Activated naive CD8-positive, alpha-beta T cell treated with anti-CD3 and anti-CD28 coated beads for 36 hours (primary cell): ENCODE data around the gene XAGE3. TPM values are rescaled to one million over a fixed set of nuclear protein-coding genes. Genes with fewer than 3 reads are reported as not detected.
"Not testable (repeated sequence)": the region's sequence is repeated elsewhere in the genome, so short reads cannot be mapped to it uniquely, and the experiment has no call there.

Experiments
- DNase-seq: peaks from one replicate; pipeline ENCODE4 v3.0.0; 2021
- H3K27ac Mint-ChIP-seq: one replicate; pipeline ENCODE4 v1.8.0; 2022; ENCODE audit warnings: mild to moderate bottlenecking, moderate library complexity, mixed read lengths
- H3K27me3 Mint-ChIP-seq: one replicate; pipeline ENCODE4 v1.8.0; 2022; ENCODE audit warnings: mild to moderate bottlenecking, mixed read lengths
- H3K36me3 Mint-ChIP-seq: one replicate; pipeline ENCODE4 v1.8.0; 2021; ENCODE audit warnings: mild to moderate bottlenecking, mixed read lengths
- H3K4me1 Mint-ChIP-seq: one replicate; pipeline ENCODE4 v1.8.0; 2021; ENCODE audit warnings: mixed read lengths
- H3K4me3 Mint-ChIP-seq: one replicate; pipeline ENCODE4 v1.8.0; 2022; ENCODE audit warnings: mild to moderate bottlenecking, moderate library complexity, mixed read lengths
- H3K9me3 Mint-ChIP-seq: one replicate; pipeline ENCODE4 v1.8.0; 2022; ENCODE audit warnings: mixed read lengths
- total RNA-seq, 2 experiments: library from RNA; stranded (reverse); gene quantifications; one replicate each; pipeline ENCODE4 v1.2.3, GENCODE V29; 2021

The XAGE3 gene
- not detected for total RNA-seq

GRCh38 chrX:52867610-52868348 is at the start of gene XAGE3:
Gene XAGE3 (minus strand): TSS chrX:52868083. CDS start chrX:52867133, 950 bp downstream.
- Mint-ChIP-seq H3K4me1 (no peaks in the 10 kb centered on the region), H3K27ac (no peak within 1 kb of the TSS), H3K9me3 (no peaks in the 10 kb centered on the region), H3K36me3 (no peaks in the 10 kb centered on the region), H3K27me3 (no peaks in the 10 kb centered on the region), H3K4me3 (no peak within 1 kb of the TSS)
- DNase-seq = no peak

GRCh38 chrX:52914704-52915103 is 46.8 kb upstream of the XAGE3 start:
- H3K4me3 Mint-ChIP-seq, H3K27me3 Mint-ChIP-seq: not testable (repeated sequence)

GRCh38 chrX:52913681-52914080 is 45.8 kb upstream of the XAGE3 start:
- not testable (repeated sequence) for H3K4me1 Mint-ChIP-seq, H3K27me3 Mint-ChIP-seq, H3K9me3 Mint-ChIP-seq, H3K27ac Mint-ChIP-seq, H3K36me3 Mint-ChIP-seq, H3K4me3 Mint-ChIP-seq, DNase-seq

More at GRCh38 chrX:52914704-52915103, 46.8 kb upstream of the XAGE3 start:
- H3K9me3 Mint-ChIP-seq, H3K4me1 Mint-ChIP-seq, H3K36me3 Mint-ChIP-seq, H3K27ac Mint-ChIP-seq, DNase-seq: not testable (repeated sequence)

GRCh38 chrX:52909313-52909969 is 41.6 kb upstream of the XAGE3 start:
- not testable (repeated sequence) for H3K9me3 Mint-ChIP-seq, H3K36me3 Mint-ChIP-seq, H3K27me3 Mint-ChIP-seq, H3K27ac Mint-ChIP-seq, DNase-seq, H3K4me3 Mint-ChIP-seq, H3K4me1 Mint-ChIP-seq

GRCh38 chrX:52907900-52908299 is 40.0 kb upstream of the XAGE3 start:
- not testable (repeated sequence) for H3K9me3 Mint-ChIP-seq, H3K4me3 Mint-ChIP-seq, H3K36me3 Mint-ChIP-seq, H3K4me1 Mint-ChIP-seq, DNase-seq, H3K27ac Mint-ChIP-seq, H3K27me3 Mint-ChIP-seq

GRCh38 chrX:52907137-52907536 is 39.3 kb upstream of the XAGE3 start:
- not testable (repeated sequence) for H3K4me3 Mint-ChIP-seq, DNase-seq, H3K36me3 Mint-ChIP-seq, H3K27ac Mint-ChIP-seq, H3K27me3 Mint-ChIP-seq, H3K4me1 Mint-ChIP-seq, H3K9me3 Mint-ChIP-seq

- not testable (repeated sequence) for H3K27ac Mint-ChIP-seq, H3K9me3 Mint-ChIP-seq, H3K4me3 Mint-ChIP-seq, H3K4me1 Mint-ChIP-seq, H3K27me3 Mint-ChIP-seq, DNase-seq, H3K36me3 Mint-ChIP-seq
These were observed 38.2 kb upstream of the XAGE3 start for GRCh38 chrX:52906072-52906471.

GRCh38 chrX:52905531-52905930 is 37.6 kb upstream of the XAGE3 start:
- not testable (repeated sequence) for H3K27ac Mint-ChIP-seq, H3K4me3 Mint-ChIP-seq, H3K27me3 Mint-ChIP-seq, H3K4me1 Mint-ChIP-seq, DNase-seq, H3K9me3 Mint-ChIP-seq, H3K36me3 Mint-ChIP-seq

GRCh38 chrX:52896855-52897709 is 29.2 kb upstream of the XAGE3 start, which contains the start of gene FAM156B:
Gene FAM156B (plus strand): TSS chrX:52897330. CDS start chrX:52907226, 9,896 bp downstream.
- not testable (repeated sequence) for H3K9me3 Mint-ChIP-seq, H3K27me3 Mint-ChIP-seq, H3K36me3 Mint-ChIP-seq, H3K27ac Mint-ChIP-seq, H3K4me1 Mint-ChIP-seq, H3K4me3 Mint-ChIP-seq, DNase-seq

- not testable (repeated sequence) for H3K36me3 Mint-ChIP-seq, H3K4me1 Mint-ChIP-seq, DNase-seq, H3K27ac Mint-ChIP-seq, H3K4me3 Mint-ChIP-seq, H3K27me3 Mint-ChIP-seq, H3K9me3 Mint-ChIP-seq
These were observed 28.6 kb upstream of the XAGE3 start for GRCh38 chrX:52896438-52896837.

GRCh38 chrX:52888090-52888489 is 20.2 kb upstream of the XAGE3 start:
- H3K27ac Mint-ChIP-seq, H3K9me3 Mint-ChIP-seq, H3K4me1 Mint-ChIP-seq, DNase-seq, H3K4me3 Mint-ChIP-seq, H3K36me3 Mint-ChIP-seq, H3K27me3 Mint-ChIP-seq: not testable (repeated sequence)

- not testable (repeated sequence) for H3K4me3 Mint-ChIP-seq, DNase-seq, H3K9me3 Mint-ChIP-seq, H3K36me3 Mint-ChIP-seq, H3K27me3 Mint-ChIP-seq, H3K4me1 Mint-ChIP-seq, H3K27ac Mint-ChIP-seq
These were observed 19.6 kb upstream of the XAGE3 start for GRCh38 chrX:52887459-52887858.

GRCh38 chrX:52876386-52876785 is 8.5 kb upstream of the XAGE3 start:
- H3K4me3 Mint-ChIP-seq, H3K27ac Mint-ChIP-seq, H3K9me3 Mint-ChIP-seq, H3K27me3 Mint-ChIP-seq, DNase-seq, H3K4me1 Mint-ChIP-seq, H3K36me3 Mint-ChIP-seq: not testable (repeated sequence)

GRCh38 chrX:52875436-52875835 is 7.6 kb upstream of the XAGE3 start:
- H3K4me1 Mint-ChIP-seq, H3K36me3 Mint-ChIP-seq, H3K27ac Mint-ChIP-seq, H3K4me3 Mint-ChIP-seq, DNase-seq, H3K27me3 Mint-ChIP-seq, H3K9me3 Mint-ChIP-seq: not testable (repeated sequence)

GRCh38 chrX:52874661-52875060 is 6.8 kb upstream of the XAGE3 start:
- no peaks in the 10 kb centered on the region for H3K36me3 Mint-ChIP-seq
- no peak overlapping the region for H3K4me3 Mint-ChIP-seq
- H3K9me3 Mint-ChIP-seq = no peaks in the 10 kb centered on the region
- H3K27me3 Mint-ChIP-seq = peaks cover 8% of the 10 kb centered on the region
- no peak for DNase-seq
- no peak overlapping the region for H3K27ac Mint-ChIP-seq
- H3K4me1 Mint-ChIP-seq = no peaks in the 10 kb centered on the region
